GM19452 (cell line): Measurements from ENCODE around the gene TIE1.

Experiments used
- ATAC-seq: cut with Tn5 transposase; IDR thresholded peaks from one replicate; pipeline ENCODE4 v1.9.1; 2021; ENCODE audit not compliant: unreplicated experiment

TIE1 gene

DNA sequence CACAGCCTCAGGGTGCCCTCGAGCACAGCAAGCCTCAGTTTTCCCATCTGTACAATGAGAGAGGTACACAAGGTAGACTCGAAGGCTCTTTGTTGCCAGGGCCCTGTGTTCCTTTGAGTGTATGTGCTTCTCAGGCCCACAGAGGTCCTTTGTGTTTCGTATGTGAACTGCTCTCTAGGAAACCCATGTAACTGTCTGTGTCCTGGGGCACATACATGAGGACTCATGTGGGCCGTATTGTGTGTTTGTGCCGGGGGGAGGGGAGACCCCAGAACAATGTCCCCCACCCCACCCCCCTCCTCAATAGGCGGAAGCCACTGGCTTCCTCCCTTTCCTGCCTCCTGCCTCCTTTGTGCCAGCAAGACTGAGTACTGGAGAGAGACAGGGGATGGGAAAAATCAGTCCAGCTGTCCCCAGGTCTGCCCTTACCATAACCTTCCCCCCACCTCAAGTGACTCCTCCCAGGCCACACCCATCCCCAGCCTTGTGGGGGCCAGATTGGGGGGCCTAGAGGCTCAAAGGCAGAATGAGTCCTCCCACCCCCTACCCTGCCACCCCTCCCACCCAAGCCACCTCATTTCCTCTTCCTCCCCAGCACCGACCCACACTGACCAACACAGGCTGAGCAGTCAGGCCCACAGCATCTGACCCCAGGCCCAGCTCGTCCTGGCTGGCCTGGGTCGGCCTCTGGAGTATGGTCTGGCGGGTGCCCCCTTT is at the start of gene TIE1:
TSS of gene TIE1 (plus strand) at position 605 of the 717 bp plus-strand sequence. CDS start at position 695, 90 bp downstream.
- ATAC-seq, result no peak

DNA sequence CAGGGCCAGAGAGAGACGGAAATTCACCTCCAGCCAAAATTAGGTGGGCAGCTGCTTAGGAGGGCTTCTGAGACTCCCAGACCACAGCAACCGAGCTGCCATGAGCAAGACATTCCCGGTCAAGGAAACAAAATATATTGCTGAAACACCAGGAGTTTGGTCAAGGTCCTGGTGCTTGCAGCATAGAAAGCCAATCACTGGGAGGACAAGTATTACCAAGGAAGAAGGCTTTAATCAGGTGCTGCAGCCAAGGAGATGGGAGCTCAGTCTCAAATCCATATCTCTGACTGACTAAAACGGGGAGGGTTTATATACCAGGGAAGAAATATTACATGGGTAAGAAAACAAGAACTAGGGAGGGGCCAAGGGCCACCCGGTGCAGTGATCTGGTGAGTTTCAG is 49.8 kb upstream of the TIE1 start:
- no peak for ATAC-seq

DNA sequence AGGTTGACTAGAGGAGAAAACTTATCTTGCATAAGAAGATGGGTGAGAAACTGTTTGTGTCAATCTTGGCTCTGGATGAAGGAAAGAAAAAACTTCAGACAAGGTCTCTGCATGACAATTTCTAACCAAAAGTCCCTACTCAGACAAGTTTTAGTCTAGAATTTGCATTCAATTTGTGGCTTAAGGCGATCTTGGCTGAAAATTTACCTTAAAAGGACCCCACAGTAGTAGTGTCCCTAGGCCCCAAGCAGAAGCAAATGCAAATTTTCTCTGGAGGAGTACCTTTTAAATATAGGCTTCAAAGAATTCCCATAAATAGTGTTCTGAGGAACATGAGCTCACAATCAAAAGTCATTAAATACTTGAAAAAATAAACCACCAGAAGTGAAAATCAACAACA is 48.6 kb upstream of the TIE1 start:
- no peak for ATAC-seq

DNA sequence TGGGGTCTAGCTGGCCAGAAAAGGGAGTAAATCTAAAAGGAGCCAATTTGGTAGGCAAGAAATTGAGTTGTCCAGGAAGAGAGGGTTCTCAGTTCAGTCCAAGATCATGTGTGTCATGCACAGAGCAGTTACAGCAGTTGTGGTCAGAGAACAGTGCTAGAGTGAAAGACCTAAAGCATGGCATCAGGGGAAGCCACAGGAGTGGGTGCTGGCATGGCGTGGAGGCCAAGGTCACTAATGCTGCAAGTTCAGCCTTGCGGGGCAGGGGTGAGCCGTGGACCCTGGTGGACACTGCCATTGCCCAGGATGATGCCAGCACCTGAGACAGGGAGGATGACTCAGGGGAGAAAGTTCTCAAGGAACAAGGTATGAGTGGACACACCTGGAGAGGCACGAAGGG is 47.6 kb upstream of the TIE1 start:
- ATAC-seq, result no peak

DNA sequence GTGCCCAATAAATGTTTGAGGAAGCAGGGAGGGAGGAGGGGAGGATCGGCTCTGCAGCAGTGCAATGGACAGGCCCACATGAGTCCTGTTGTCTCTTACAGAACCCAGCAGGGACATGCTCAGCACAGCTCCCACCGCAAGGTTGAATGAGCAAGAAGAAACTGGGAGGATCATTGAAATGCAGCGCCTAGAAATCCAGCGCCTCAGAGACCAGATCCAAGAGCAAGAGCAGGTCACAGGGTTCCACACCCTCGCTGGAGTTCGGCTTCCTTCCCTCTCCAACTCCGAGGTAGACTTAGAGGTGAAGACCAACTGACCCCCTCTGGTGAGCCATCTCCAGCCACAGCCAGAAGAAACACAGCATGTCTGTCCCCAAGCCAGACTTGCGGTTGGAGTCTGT is 46.9 kb upstream of the TIE1 start:
- ATAC-seq, result no peak

DNA sequence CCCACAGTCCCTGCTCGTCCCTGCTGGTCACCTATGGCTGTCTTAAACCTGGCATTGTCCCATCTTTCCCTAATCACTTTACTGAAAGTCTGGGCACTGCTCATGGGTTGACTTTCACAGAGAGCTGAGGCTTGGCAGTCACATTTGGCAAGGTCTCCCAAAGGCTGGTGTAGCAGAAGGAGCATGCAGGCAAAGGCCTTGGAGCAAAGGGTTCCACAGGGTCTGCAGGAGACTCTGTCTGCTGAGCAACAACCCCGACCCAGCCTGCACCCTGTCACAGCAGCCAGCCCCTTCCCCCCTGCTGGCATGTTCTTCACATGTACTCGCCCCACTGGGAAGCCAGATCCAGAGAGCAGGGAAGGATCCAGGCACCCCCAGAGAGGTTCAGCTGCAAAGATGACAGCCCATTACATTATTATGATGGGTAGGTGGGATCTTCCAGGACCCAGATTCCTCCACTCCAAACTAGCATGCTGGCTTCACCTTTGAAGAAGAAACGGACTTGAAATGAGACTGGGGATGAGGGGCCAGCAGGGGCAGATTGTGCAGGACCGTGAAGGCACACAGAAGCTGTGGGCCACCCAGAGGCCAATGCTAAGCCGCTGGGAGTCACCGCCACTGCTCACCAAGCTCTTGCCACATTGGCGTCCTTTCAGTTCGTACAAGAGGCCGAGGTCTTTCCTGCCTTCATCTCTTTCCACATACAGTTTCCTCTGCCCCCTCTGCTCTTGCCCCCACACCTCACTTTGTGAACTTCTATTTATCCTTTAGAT is 45.2 kb upstream of the TIE1 start:
- ATAC-seq, result no peak

DNA sequence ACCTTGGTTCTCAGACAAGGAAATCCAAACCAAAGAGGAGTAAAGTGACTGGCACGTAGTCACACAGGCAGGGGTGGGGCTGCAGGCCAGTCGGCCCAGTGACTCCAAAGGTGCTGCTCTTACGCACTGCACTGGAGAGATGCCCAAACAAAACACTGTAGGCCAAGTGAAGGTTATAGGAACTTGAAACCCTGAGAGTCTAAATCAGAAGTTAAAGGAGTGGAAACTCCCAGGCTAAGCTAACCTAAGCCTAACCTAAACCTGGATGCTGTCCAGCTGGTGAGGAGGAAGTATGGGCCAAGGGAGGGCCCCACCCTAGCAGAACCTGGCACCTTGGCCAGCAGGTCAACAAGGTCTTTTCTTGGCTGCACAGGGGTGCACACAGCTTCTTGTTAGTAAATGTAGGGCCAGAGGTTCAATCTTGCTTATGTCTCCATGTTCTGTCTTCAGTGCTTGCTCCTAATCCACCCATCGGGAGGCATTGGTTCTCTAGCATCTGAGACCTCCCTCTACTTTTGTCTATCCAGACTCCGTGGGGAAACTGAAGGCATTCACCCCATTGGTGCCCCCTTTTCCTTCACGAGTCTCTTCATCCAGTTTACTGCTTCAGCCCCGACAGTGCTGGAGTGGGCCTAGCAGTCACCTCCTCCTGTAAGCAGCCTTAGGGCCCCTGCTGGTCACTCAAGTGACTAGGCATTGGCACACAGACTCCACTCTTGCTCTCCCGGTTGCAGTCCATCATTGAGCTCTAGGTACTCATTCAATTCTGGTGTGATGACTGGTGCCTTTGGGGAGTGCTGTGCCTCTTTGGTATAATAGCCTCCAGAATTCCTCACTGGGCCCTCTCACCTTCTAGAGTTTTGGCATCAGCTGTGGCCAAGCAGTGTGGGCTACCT is 43.9 kb upstream of the TIE1 start:
- ATAC-seq, result no peak

DNA sequence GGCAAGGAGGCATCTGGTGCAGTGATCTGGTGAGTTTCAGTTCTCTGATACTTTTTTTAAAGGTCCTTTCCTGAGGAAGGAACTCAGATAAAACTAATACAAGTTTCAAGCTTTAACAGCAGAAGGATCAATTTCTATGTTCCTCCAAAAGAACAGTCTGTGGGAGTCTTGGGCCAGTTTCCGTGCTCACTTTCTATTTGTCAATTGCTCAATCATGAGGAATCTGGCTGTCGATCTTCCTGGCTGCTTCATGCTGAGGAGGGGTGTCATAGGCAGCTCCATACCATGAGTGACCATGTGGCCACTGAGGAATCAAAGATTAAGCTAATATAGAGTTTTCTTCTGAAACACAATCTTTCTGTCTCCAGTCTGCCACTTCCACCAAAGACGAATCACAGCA is 42.4 kb upstream of the TIE1 start:
- no peak for ATAC-seq

DNA sequence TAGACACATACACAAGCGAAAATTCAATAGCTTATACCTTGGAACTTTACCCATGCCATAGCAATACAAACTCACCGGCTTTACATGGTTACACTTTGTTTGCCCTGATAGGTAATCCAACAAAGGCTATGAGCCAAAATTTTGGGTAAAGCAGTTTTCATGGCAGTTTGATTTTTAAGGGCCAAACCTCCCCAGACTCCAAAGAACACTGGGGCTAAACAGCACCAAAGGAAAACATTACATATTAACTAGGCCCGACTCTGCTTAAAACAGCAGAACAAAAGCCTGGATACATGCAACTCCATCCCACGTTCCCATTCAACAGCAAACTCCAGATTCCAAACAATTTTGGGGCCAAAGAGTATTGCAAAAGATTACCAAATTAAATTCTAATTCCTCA is 35.4 kb upstream of the TIE1 start:
- no peak for ATAC-seq

DNA sequence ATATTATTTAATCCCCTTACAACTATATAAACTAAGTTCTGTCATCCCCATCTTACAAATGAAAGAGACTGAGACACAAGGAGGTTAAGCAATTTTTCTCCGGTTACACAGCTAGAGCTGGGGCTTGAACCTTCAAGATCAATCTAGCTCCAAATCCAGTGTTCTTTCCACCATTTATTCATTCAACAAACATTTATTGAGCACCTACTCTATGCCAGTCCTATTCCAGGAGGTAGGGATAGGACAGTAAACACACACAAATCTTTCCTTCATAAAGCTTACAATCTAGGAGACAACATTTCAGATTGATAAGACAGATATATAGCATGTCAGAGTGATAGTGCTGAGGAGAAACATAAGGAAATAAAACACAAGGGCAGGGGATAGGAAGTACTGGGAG is 33.9 kb upstream of the TIE1 start:
- no peak for ATAC-seq

DNA sequence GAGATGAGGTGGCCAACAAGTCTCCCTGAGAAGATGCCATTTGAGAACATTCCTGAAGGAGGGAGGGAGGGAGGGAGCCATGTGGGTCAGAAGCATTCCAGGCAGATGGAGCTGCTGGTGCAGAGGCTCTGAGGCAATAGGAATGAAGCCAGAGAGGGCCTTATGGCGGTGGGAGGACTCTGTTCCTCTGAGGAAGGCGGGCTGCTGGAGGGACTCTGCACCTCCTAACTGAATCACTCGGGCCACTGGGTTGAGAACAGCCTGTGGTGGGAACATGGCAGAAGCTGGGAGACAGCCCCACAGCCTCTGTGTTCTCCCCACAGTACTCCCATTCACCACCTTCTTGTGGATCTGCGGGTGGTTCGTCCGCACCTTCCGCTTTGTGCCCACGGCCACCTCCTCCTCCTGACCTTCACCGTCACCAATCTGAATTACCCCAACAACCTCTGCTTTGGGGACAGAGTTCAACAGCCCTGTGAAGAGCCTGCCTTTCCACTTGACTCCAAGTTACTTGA is 33.4 kb upstream of the TIE1 start:
- ATAC-seq, result no peak

DNA sequence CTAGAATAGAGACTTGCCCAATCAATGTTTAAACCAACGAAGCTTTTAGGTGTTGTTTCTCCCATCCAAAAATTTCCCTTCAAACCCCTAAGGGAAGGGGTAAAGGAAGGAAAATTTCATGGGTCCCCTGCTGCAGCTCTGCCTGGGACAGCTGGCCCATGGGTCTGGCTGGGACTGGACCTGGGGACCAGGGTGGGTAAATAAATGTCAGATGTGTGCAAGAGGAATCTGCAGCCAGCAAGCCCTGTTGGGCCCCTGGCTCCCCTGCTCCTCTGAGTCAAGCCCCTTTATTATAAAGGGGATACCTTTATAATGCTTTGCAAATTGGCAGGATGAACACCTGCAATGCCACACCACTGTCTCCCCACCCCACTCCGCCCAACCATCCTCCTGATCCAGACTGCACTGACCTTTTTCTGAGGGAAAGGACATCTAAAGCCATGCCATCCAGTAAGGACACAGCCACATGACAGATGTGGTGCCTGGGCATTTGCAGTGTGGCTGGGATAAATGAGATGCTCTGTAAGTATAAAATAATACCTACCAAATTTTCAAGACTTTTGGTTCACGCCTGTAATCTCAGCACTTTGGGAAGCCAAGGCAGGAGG is 32.9 kb upstream of the TIE1 start:
- ATAC-seq, result no peak

DNA sequence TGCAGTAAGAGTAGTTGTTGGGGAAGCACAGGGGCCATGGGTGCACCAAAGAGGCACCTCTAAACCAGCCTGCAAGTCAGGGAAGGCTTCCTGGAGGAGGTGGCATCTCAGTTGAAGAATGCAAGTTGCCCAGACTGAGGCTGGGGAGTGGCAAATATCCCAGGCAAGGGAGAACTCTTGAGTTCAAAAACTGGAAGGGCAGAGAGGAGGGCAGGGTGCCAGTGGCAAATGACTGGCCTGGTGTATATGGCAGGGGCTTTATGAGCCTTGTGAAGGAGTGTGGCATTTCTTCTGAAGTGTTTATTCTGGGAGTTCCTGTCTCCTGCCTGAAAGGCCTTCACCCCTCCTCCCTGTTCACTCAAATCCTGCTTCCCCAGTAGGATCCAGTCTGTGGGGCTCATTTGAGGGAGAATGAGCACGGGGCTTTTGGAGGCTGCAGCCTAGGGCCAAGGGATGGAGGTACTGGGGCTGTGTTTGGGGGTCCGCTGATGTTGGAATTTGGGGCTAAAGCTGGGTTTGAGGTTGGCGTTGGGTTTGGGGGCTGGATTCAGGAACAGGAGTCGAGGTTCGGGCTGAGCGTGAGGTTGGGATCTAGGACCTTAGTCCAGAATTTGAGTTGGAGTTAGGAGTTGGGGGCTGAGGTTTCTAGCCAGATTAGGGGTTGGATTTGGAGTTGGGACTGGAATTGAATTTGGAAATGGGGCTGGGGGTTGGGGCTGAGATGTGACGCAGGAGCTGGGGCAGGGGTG is 31.0 kb upstream of the TIE1 start, which contains the start of gene TMEM125:
TSS of gene TMEM125 (plus strand) at position 357 of the 749 bp plus-strand sequence. CDS start 2,740 bp downstream, outside the sequence.
- ATAC-seq, result no peak

DNA sequence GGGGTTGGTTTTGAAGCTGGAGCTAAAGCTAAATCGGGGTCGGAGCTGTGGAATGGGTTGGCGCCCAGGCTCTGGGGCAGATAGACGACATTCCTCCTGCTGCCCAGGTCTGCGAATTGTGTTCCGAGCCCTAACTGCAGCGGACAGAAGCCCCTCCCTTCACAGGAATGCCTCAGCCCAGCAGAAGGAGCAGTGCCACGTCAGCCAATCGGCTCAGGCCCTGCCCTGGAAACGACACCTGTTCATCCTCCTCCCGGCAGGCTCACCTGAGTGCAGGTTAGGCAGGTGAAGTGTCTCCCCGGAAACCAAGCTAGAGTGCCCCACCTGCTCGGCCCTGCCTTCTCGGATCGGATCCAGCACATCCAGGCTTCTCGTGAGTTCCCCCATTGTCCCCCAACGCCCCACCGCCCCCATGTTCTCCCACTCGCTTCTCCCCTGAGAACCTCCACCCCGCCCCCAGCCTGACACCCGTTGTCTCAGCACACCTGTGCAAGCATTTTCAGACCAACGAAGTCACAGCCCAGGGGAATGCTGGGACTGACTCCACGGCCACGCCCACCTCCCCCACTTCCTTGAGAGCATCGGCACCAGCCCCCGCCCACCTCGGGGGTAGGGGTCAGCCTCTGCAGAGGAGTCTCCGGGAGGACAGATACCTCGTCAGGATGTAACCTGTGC is 30.2 kb upstream of the TIE1 start:
- ATAC-seq, result no peak

DNA sequence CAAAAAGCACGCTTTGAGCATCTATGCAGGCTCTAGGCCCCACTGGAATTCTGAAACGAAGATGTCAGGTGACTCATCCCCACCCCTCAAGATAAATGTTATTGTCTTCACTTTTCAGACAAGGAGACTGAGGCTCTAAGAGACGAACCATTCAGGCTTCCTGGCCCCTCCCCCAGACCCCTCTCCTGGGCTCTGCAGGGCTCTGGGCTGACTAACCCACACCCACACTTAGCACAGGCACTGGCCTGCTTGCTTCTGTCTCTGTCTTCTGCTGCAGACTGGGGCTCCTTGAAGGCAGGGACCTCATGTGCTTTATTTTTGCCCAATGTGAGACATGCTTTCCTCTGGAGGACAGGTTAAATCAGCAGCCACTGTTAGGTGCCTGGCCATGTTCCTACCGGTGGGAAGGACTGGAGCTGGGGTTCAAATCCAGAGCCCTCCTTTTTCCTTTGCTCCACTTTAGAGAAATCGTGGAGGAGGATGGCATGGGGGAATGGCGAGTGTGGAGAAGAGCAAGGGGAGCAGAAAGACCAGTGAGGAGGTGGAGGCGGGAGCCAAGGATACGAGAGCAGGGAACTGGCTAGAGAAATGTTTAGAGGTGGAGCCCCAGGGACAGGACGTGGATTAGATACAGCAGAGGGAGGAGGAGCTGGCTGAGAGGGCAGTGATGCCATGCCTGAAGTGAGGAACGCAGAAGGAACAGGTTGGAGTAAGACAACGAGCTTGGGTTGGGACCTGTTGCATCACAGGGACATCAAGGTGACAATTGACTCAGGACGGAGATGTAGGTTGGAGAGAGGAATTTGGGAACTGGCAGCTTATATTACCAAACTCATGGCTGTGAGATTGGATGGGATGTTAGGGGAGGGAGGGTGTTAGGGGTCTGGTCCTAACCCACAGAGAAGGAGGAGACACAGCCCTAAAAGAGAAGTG is 29.3 kb upstream of the TIE1 start:
- ATAC-seq, result no peak

DNA sequence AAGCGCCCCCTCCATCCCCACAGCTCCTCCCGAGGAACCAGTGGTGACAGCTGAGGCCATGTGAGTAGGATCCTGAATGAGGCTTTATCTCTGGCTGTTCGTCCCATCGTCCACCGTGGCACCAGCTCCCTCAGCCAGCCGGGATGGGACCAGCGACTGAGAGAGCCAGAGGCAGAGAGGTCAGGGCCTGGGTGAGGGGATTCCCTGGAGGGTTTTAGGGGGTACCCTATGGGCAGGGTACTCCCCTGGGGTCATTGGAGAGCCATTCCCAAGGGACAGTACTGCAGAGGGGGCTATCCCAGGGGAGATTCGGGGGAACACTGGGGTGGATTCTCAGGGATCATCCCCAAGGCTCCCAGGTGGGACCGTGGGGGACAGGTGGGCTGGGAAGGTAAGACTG is 28.6 kb upstream of the TIE1 start:
- ATAC-seq, result no peak

DNA sequence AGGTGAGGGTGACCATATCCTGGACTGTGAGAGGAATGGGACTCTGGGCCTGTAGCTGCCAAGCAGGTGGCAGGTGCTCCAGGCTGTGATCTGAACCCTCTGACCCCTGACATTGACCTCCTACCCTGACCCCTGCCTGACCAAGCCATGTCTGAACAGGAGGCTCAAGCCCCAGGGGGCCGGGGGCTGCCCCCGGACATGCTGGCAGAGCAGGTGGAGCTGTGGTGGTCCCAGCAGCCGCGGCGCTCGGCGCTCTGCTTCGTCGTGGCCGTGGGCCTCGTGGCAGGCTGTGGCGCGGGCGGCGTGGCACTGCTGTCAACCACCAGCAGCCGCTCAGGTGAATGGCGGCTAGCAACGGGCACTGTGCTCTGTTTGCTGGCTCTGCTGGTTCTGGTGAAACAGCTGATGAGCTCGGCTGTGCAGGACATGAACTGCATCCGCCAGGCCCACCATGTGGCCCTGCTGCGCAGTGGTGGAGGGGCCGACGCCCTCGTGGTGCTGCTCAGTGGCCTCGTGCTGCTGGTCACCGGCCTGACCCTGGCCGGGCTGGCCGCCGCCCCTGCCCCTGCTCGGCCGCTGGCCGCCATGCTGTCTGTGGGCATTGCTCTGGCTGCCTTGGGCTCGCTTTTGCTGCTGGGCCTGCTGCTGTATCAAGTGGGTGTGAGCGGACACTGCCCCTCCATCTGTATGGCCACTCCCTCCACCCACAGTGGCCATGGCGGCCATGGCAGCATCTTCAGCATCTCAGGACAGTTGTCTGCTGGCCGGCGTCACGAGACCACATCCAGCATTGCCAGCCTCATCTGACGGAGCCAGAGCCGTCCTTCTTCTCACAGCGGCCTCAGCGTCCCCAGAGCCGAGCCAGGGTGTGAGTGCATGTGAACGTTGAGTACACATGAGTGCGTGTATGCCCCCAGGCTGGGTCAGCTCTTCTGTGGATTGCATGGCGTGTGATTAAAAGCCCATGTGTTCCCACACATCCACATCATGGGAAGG is 27.9 kb upstream of the TIE1 start:
- no peak for ATAC-seq
